ENCODE data around the gene EFNA3.

The EFNA3 gene

DNA sequence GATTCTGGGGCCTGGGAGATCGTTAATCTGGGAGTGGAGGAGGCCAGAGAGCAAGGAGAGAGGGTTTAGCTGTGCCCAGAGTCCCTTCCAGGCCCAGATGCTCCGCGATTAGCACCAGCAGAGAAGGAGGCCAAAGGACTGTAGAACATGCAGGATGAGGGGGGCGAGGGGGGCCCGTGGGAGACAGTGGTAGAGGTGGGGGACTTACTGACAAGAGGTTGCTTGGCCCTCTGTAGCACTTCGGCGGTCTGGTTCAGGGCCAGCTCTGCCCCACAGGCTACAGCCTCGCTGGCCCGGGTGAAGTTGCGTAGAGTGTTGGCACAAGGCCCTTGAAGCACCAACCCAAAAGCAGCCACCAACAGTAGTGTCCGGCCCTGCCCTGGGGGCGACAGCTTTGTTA lies 45.8 kb upstream of the EFNA3 start:
- H3K36me3 ChIP-seq (ENCODE audit: control insufficient read depth in 2 of 2, insufficient read depth in 1 of 2, low read length in 2 of 2), result no peaks in the 10 kb centered on the region
- H3K27ac ChIP-seq (ENCODE audit: extremely low read depth, low read depth, low read length), result no peak overlapping the region
- TF ChIP-seq KLF16 (tag by site-specific recombination; IDR thresholded peaks at IDR 0.05), result no peak
- no peak for TF ChIP-seq KLF10 (tag by site-specific recombination; IDR thresholded peaks at IDR 0.05)
- TF ChIP-seq HOXC10 (CRISPR knock-in tag; IDR thresholded peaks at IDR 0.05), result no peak
- no peak for TF ChIP-seq ZNF366 (tag by site-specific recombination; conservative IDR thresholded peaks at IDR 0.05)
- no peak for TF ChIP-seq ZNF24 (tag by site-specific recombination; IDR thresholded peaks at IDR 0.05)
- TF ChIP-seq ZNF423 (tag by site-specific recombination; IDR thresholded peaks at IDR 0.05), result no peak
- TF ChIP-seq ZNF214 (tag by site-specific recombination; IDR thresholded peaks at IDR 0.05; ENCODE audit: borderline replicate concordance), result no peak
- TF ChIP-seq ZNF664 (tag by site-specific recombination; IDR thresholded peaks at IDR 0.05), result no peak
- no peak for TF ChIP-seq BCL11B (tag by site-specific recombination; IDR thresholded peaks at IDR 0.05; ENCODE audit: low read depth)
- no peak overlapping the region for H3K4me3 ChIP-seq (ENCODE audit: low read depth, low read length)
- ChIA-PET CTCF (interaction anchor here (0.7 to 3.0 kb wide), 4 partner anchors 8 to 59 kb away, joined by 3 to 19 read pairs (median 4); no protein-coding TSS in a partner anchor), POLR2A (interaction anchor here (0.8 kb wide), 1 partner anchor 12 kb away, joined by 3 read pairs; no protein-coding TSS in a partner anchor)
- no peaks in the 10 kb centered on the region for H3K4me1 ChIP-seq (ENCODE audit: control insufficient read depth, insufficient read depth, low read length)
- H3K9me3 ChIP-seq (ENCODE audit: control insufficient read depth, insufficient read depth, low read depth, low read length), result no peaks in the 10 kb centered on the region

DNA sequence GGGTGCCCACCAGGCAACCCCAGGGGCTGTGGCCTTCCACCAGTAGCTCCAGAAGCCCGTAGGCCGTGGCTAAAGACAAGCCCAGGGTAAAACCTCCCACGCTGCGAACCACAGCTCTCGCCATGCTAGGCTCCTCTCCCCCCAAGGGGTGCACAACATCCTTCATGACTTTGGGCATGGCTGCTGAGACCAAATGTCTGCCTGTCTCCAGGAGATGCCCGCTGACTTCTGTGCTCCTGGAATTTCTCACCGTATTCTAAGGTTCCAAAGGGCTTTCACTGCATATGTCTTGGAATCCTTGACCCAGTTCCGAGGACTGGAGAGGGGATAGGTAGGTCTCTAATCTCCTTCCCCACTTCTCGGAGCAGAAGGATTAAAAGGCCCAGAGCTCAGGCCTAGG lies 45.1 kb upstream of the EFNA3 start, which contains the start of the genes DCST1 and DCST2:
Gene DCST1 (plus strand): TSS at position 301 of the 400 bp plus-strand sequence. CDS start 213 bp downstream, outside the sequence.
Gene DCST2 (minus strand): TSS at position 258 of the 400 bp plus-strand sequence. CDS start 80 bp downstream, at position 178.
- H3K9me3 ChIP-seq (ENCODE audit: control insufficient read depth, insufficient read depth, low read depth, low read length), result no peaks in the 10 kb centered on the region
- H3K27ac ChIP-seq (ENCODE audit: extremely low read depth, low read depth, low read length), result no peak within 1 kb of the TSS
- no peak within 1 kb of the TSS for H3K4me3 ChIP-seq (ENCODE audit: low read depth, low read length)
- POLR2A ChIA-PET, result interaction anchor here (0.8 kb wide), 1 partner anchor 11 kb away, joined by 3 read pairs; no protein-coding TSS in a partner anchor
- TF ChIP-seq, protein P1, sequence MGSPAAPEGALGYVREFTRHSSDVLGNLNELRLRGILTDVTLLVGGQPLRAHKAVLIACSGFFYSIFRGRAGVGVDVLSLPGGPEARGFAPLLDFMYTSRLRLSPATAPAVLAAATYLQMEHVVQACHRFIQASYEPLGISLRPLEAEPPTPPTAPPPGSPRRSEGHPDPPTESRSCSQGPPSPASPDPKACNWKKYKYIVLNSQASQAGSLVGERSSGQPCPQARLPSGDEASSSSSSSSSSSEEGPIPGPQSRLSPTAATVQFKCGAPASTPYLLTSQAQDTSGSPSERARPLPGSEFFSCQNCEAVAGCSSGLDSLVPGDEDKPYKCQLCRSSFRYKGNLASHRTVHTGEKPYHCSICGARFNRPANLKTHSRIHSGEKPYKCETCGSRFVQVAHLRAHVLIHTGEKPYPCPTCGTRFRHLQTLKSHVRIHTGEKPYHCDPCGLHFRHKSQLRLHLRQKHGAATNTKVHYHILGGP (tag by site-specific recombination; IDR thresholded peaks at IDR 0.05), result no peak
- no peak for TF ChIP-seq ZFP41 (tag by site-specific recombination; IDR thresholded peaks at IDR 0.05; ENCODE audit: borderline replicate concordance)
- TF ChIP-seq REPIN1 (tag by site-specific recombination; IDR thresholded peaks at IDR 0.05; ENCODE audit: low read depth), result no peak
- no peak for TF ChIP-seq KLF8 (tag by site-specific recombination; IDR thresholded peaks at IDR 0.05)
- CTCF ChIA-PET, result interaction anchor here (1.5 to 3.0 kb wide), 2 partner anchors 11 to 16 kb away, joined by 8 to 19 read pairs; no protein-coding TSS in a partner anchor
- H3K36me3 ChIP-seq (ENCODE audit: control insufficient read depth in 2 of 2, insufficient read depth in 1 of 2, low read length in 2 of 2), result no peaks in the 10 kb centered on the region
- H3K4me1 ChIP-seq (ENCODE audit: control insufficient read depth, insufficient read depth, low read length), result no peaks in the 10 kb centered on the region

DNA sequence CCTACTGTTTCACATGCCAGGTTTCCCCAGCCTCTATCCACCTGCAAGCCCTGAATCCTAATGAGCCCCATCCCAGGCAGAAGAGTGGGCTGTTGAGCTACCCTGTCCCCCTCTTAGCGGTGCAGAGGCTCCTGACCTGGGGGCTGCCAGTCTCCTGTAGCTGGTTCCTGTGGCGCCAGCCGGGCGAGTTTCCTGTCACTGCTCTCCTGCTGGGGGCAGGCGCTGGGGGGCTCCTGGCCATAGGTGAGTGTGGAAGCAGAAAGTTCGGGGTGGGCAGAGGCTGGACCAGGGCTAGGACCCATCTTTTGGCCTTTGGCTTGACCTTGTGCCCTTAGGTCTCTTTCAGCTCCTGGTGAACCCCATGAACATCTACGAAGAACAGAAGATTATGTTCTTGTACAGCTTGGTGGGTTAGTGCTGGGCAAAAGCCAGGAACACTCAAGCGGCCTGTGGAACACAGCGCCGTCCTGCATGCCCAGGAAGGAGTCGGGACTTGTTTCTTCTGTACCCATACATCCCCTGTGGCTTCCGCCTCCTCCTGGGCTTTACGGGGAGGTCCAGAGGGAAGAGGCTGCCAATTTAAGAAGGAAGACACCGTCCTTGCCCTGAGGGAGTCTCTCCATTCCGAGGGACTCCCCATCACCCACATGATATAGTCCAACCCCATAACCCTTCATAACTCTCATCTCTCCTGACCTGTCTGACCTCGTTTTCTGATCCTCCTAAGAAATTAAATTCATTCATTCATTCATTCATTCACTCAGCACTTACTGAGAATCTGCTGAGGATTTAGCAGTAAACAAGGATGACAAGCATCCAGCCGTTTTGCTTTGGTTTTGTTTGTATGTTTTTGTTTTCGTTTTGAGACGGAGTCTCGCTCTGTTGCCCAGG lies 44.1 kb upstream of the EFNA3 start:
- ChIA-PET CTCF (interaction anchor here (1.2 to 3.0 kb wide), 3 partner anchors 10 to 57 kb away, joined by 5 to 19 read pairs (median 8); no protein-coding TSS in a partner anchor), POLR2A (no interaction called here)
- Histone ChIP-seq H3K9me3 (ENCODE audit: control insufficient read depth, insufficient read depth, low read depth, low read length) (no peaks in the 10 kb centered on the region), H3K27ac (ENCODE audit: extremely low read depth, low read depth, low read length) (no peak overlapping the region), H3K4me1 (ENCODE audit: control insufficient read depth, insufficient read depth, low read length) (no peaks in the 10 kb centered on the region), H3K36me3 (ENCODE audit: control insufficient read depth in 2 of 2, insufficient read depth in 1 of 2, low read length in 2 of 2) (no peaks in the 10 kb centered on the region), H3K4me3 (ENCODE audit: low read depth, low read length) (no peak overlapping the region)
- TF ChIP-seq SCRT1 (tag by site-specific recombination; IDR thresholded peaks at IDR 0.05; ENCODE audit: borderline replicate concordance) (no peak), ZNF777 (tag by site-specific recombination; IDR thresholded peaks at IDR 0.05; ENCODE audit: borderline replicate concordance) (no peak), ZNF596 (tag by site-specific recombination; IDR thresholded peaks at IDR 0.05) (no peak), ZNF2 (tag by site-specific recombination; IDR thresholded peaks at IDR 0.05) (no peak), ZNF664 (tag by site-specific recombination; IDR thresholded peaks at IDR 0.05) (no peak), ZNF280D (tag by site-specific recombination; IDR thresholded peaks at IDR 0.05) (no peak), ZNF830 (tag by site-specific recombination; IDR thresholded peaks at IDR 0.05; ENCODE audit: low read depth) (no peak), ZNF132 (tag by site-specific recombination; IDR thresholded peaks at IDR 0.05; ENCODE audit: borderline replicate concordance) (no peak), ZNF837 (tag by site-specific recombination; IDR thresholded peaks at IDR 0.05) (no peak), PRDM1 (tag by site-specific recombination; IDR thresholded peaks at IDR 0.05) (no peak), ZNF202 (tag by site-specific recombination; IDR thresholded peaks at IDR 0.05; ENCODE audit: borderline replicate concordance) (no peak), ZBTB20 (tag by site-specific recombination; IDR thresholded peaks at IDR 0.05) (no peak), KLF16 (tag by site-specific recombination; IDR thresholded peaks at IDR 0.05) (no peak), ZSCAN30 (tag by site-specific recombination; IDR thresholded peaks at IDR 0.05) (no peak), YY1 (tag by site-specific recombination; IDR thresholded peaks at IDR 0.05) (no peak), ZNF341 (tag by site-specific recombination; IDR thresholded peaks at IDR 0.05; ENCODE audit: low read depth) (no peak)

All from HEK293 (cell line).